OCI-M2 (cell line): Measurements from ENCODE around the gene DCLK3.

Source experiments
- DNase-seq: peaks from one replicate; lab custom pipeline; 2025; ENCODE audit not compliant: unreplicated experiment; lab: John Stamatoyannopoulos, UW

Gene DCLK3

GRCh38 chr3:36763850-36764703 is at the start of gene DCLK3:
TSS of gene DCLK3 (minus strand) at chr3:36764553. CDS start at chr3:36764263, 290 bp downstream.
- no peak for DNase-seq

- no peak for DNase-seq
These were observed 49.0 kb upstream of the DCLK3 start for GRCh38 chr3:36813305-36813704.

- DNase-seq: no peak
These were observed 47.9 kb upstream of the DCLK3 start for GRCh38 chr3:36812240-36812639.

GRCh38 chr3:36811768-36812167 is 47.4 kb upstream of the DCLK3 start:
- DNase-seq: no peak

- DNase-seq: no peak
These were observed 40.1 kb upstream of the DCLK3 start for GRCh38 chr3:36804295-36805055.

- no peak for DNase-seq
These were observed 38.9 kb upstream of the DCLK3 start for GRCh38 chr3:36803091-36803791.

GRCh38 chr3:36800533-36801116 is 36.3 kb upstream of the DCLK3 start:
- no peak for DNase-seq

GRCh38 chr3:36796881-36797280 is 32.5 kb upstream of the DCLK3 start:
- DNase-seq: no peak

GRCh38 chr3:36796161-36796560 is 31.8 kb upstream of the DCLK3 start:
- no peak for DNase-seq

- DNase-seq: no peak
These were observed 31.3 kb upstream of the DCLK3 start for GRCh38 chr3:36795622-36796021.

GRCh38 chr3:36792342-36792741 is 28.0 kb upstream of the DCLK3 start:
- DNase-seq: no peak

- no peak for DNase-seq
These were observed 26.4 kb upstream of the DCLK3 start for GRCh38 chr3:36790765-36791164.

- DNase-seq: no peak
These were observed 22.9 kb upstream of the DCLK3 start for GRCh38 chr3:36786921-36787890.

GRCh38 chr3:36784138-36784635 is 19.8 kb upstream of the DCLK3 start:
- no peak for DNase-seq

GRCh38 chr3:36777424-36778218 is 13.3 kb upstream of the DCLK3 start:
- no peak for DNase-seq

GRCh38 chr3:36776436-36776835 is 12.1 kb upstream of the DCLK3 start:
- DNase-seq: no peak

GRCh38 chr3:36774052-36774451 is 9.7 kb upstream of the DCLK3 start:
- DNase-seq: no peak

- DNase-seq: no peak
These were observed 7.6 kb upstream of the DCLK3 start for GRCh38 chr3:36771931-36772330.

GRCh38 chr3:36769926-36770325 is 5.6 kb upstream of the DCLK3 start:
- DNase-seq: no peak
